CD4-positive, alpha-beta T cell treated with Interleukin-17A for 4 hours (primary cell): ENCODE results near the gene TMEM45A.
"Not testable (repeated sequence)": the region's sequence is repeated elsewhere in the genome, so short reads cannot be mapped to it uniquely, and the experiment has no call there.

Experiments used
- DNase-seq: peaks from one replicate; pipeline ENCODE4 v3.0.0-alpha.2; 2020; ENCODE audit warnings: mixed read lengths

Gene TMEM45A, protein sequence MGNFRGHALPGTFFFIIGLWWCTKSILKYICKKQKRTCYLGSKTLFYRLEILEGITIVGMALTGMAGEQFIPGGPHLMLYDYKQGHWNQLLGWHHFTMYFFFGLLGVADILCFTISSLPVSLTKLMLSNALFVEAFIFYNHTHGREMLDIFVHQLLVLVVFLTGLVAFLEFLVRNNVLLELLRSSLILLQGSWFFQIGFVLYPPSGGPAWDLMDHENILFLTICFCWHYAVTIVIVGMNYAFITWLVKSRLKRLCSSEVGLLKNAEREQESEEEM

DNA sequence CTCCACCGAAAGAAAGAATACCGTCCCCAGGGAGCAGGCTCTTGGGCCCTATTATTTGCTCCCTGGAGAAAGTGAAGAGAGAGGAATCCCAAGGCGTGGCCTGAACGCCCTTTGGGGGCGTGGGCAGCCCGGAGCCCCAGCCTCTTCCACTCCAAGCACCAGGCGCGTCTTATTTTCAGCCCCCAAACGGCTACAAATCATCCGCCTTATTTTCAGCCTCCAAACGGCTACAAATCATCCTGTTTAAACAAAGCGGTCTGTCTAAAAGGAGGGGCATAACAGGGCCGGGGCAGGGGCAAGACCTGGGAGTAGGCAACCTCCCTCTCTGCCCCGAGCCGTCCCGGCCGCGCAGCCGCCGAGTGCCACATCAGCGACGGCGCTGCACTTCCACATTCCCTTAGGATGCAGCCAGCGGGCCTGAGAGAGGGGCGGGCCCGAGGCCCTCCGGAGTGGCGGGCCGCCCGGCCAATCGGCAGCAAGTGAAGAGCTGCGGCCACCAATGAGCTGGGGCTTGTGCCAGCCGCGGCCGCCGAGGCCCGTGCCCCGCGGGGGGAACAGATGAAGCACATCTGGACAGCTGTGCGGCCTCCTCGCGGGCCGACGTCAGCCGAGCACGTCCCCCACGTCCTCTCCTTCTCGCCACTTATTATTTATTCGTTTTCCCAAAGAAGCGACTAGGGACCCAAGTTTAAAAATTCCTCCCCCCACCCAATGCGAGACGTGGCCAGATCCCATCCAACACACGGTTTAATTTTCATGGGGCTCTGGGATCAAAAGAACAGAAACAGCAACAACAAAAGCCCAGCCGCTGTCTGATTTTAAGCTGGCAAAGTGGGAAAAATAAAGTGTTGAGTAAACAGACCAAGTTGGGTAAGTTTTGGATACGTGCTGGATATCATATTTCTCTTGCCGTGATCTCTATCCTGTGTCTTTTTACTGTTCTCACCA, at the start of gene TMEM45A:
TMEM45A (plus strand) TSS at position 561 of the 948 bp plus-strand sequence. CDS start 62,593 bp downstream, outside the sequence.
- DNase-seq: peak; percentile 63

- no peak for DNase-seq
Measured at GRCh38 chr3:100443690-100444089, 48.7 kb upstream of the TMEM45A start.

DNA sequence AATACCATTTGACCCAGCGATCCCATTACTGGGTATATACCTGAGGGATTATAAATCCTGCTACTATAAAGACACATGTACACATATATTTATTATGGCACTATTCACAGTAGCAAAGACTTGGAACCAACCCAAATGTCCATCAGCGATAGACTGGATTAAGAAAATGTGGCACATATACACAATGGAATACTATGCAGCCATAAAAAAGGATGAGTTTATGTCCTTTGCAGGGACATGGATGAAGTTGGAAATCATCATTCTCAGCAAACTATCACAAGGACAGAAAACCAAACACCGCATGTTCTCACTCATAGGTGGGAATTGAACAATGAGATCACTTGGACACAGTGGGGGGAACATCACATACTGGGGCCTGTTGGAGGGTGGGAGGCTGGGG, 45.4 kb upstream of the TMEM45A start:
- DNase-seq: not testable (repeated sequence)

DNA sequence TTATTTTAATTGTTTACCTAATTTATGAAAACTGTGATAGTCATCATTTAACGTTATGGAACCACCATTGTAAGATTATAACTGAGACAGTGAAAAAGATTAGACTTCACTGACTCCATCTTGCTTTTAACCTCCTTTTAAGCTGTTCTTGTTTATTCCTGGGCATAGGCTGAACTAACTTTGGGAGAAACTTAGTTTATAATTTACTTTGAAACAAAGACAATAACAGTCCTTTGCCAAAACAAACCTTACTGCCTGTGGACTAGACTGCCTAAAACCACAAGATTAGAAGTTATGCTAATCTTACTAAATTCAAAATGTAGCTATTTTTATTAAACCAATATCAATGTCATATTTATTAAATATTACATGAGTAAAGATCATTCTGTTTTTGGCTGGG, 44.3 kb upstream of the TMEM45A start:
- no peak for DNase-seq

- DNase-seq: no peak
Measured at GRCh38 chr3:100449214-100449613, 43.2 kb upstream of the TMEM45A start.

DNA sequence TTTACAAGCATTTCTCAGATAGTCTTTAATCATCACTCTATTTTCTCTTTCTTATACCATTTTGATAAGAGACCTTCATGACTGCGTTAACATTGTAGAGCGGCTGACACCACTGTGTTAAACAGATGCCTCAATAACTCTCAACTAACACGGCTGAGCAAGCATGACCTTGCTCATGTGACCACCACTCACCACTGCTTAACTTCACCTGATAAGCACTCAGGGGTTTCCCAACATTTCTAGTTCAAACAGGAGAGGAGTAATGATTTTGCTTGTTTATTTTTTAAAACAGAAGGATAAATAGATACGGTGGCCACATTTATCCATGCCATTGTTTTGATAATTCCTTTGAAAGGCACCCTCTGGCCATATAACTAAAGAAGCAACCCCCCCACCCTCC, 37.7 kb upstream of the TMEM45A start:
- DNase-seq: no peak

- no peak for DNase-seq
Measured at GRCh38 chr3:100455841-100456550, 36.4 kb upstream of the TMEM45A start.

- DNase-seq: no peak
Measured at GRCh38 chr3:100456745-100457144, 35.7 kb upstream of the TMEM45A start.

DNA sequence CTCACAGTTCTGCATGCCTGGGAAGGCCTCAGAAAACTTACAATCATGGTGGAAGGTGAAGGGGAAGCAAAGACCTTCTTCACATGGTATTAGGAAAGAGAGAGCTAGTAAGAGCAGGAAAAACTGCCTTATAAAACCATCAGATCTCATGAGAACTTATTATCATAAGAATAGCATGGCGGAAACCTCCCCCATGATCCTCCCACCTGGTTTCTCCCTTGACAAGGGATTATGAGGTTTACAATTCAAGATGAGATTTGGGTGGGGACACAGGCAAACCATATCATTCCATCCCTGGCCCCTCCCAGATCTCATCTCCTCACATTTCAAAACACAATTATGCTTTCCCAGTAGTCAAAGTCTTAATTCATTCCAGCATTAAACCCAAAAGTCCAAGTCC, 34.6 kb upstream of the TMEM45A start:
- no peak for DNase-seq

DNA sequence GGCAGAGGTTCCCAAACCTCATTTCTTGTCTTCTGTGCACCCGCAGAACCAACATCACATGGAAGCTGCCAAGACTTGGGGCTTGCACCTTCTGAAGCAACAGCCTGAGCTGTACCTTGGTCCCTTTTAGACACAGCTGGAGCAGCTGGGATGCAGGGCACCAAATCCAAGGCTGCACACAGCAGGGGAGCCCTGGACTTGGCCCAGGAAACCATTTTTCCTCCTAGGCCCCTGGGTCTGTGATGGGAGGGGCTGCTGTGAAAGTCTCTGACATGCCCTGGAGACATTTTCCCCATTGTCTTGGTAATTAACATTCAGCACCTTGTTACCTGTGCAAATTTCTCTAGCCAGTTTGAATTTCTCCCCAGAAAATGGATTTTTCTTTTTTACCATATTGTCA, 33.6 kb upstream of the TMEM45A start:
- no peak for DNase-seq

DNA sequence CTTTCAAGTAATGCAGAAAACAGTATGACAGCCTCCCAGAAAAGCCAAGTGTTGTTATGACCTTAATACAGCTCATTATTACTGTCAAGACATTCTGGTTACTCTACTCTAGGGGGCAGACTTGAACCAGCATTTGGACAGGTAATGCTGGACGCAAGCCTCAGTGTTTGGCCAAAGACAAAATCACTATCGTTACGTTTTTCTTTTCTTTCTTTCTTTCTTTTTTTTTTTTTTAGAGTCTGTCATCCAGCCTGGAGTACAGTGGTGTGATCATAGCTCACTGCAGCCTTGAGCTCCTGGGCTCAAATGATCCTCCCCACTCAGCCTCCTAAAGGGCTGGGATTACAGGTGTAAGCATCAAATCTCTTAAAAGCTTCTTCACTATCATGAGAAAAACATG, 29.4 kb upstream of the TMEM45A start:
- no peak for DNase-seq

DNA sequence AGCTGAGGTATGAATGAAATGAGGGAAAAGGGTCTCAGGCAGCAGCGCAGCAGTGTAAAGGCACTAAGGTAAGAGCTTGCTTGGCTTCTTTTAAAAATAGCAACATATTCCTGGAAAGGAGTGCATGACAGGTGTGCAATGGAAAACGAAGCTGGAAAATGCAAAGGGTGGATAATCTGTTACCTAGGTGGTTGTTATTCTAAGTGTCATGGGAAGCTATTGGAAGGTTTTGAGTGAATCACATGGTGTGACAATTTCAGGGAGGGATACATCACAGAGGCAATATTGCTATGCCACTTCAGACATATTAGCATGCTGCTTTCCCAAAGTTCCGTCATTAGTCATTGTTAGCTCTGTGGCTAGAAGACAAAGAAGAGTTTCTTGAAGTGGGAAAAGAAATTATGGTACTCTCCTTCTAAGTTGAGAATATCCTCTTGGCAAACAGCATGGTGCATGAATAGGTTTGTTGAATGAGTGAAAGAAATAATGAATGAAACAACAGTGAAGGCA, 28.7 kb upstream of the TMEM45A start:
- DNase-seq: no peak

- no peak for DNase-seq
Measured at GRCh38 chr3:100465892-100466777, 26.3 kb upstream of the TMEM45A start.

- DNase-seq: no peak
Measured at GRCh38 chr3:100467133-100467532, 25.3 kb upstream of the TMEM45A start.

- DNase-seq: no peak
Measured at GRCh38 chr3:100468676-100469075, 23.7 kb upstream of the TMEM45A start.

DNA sequence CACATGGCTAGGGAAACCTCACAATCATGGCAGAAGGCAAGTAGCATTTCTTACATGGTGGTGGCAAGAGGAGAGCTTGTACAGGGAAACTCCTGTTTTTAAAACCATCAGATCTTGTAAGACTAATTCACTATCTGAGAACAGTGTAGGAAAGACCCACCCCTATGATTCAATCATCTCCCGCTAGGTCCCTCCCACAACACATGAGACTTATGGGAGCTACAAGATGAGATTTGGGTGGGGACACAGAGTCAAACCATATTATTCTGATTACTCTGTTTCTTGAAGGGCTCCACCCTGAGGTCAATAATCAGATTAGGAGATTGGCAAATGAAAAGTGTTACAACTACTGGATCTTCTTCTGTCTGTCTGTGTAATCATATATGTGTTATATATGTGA, 21.5 kb upstream of the TMEM45A start:
- DNase-seq: no peak

GRCh38 chr3:100471444-100471843, 21.0 kb upstream of the TMEM45A start:
- DNase-seq: no peak

GRCh38 chr3:100477851-100478360, 14.5 kb upstream of the TMEM45A start:
- DNase-seq: not testable (repeated sequence)

DNA sequence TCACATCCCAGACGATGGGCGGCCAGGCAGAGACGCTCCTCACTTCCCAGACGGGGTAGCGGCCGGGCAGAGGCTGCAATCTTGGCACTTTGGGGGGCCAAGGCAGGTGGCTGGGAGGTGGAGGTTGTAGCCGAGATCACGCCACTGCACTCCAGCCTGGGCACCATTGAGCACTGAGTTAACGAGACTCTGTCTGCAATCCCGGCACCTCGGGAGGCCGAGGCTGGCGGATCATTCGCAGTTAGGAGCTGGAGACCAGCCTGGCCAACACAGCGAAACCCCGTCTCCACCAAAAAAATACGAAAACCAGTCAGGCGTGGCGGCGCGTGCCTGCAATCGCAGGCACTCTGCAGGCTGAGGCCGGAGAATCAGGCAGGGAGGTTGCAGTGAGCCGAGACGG, 13.9 kb upstream of the TMEM45A start:
- DNase-seq: not testable (repeated sequence)

DNA sequence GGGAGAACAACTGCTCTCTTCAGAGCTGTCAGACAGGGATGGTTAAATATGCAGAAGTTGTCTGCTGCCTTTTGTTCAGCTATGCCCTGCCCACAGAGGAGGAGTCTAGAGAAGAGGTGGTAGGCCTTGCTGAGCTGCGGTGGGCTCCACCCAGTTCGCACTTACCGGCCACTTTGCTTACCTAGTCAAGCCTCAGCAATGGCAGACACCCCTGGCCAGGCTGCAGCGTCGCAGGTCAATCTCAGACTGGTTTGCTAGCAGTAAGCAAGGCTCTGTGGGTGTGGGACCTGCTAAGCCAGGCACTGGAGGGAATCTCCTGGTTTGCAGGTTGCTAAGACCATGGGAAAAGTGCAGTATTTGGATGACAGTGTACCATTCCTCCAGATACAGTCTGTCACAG, 12.3 kb upstream of the TMEM45A start:
- no peak for DNase-seq

DNA sequence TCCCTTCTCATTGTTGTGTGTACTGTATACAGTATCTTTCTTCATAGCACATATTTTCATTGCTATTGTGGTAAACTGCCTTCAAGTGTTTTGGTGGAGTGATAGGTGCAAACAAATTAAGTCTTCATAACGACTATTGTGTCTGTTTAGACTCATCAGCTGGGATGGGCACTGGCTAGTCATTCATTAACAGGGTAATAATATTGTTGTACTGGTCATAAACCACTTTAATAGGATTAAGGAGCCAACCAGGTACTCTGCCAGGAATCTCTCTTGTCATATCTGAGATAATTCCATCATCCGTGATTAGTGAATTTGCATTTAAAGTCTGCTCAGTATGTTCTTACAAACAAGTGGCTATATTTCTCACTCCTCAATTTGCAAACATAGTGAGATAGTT, 10.2 kb upstream of the TMEM45A start:
- no peak for DNase-seq

GRCh38 chr3:100483529-100483928, 8.9 kb upstream of the TMEM45A start:
- DNase-seq: no peak
